HEK293 (cell line): ENCODE results near the gene ADCY10.

Experiments used
- CTCF ChIA-PET: fragments of 350-600 bp; formaldehyde crosslinking; extraction: SDS; loops from one replicate; lab custom pipeline; 2021; ENCODE audit warnings: antibody characterized with exemption; lab: Yijun Ruan, JAX
- POLR2A ChIA-PET: fragments of 300-600 bp; formaldehyde crosslinking; extraction: SDS; loops from one replicate; lab custom pipeline; 2020; ENCODE audit warnings: antibody characterized with exemption, inconsistent platforms; lab: Yijun Ruan, JAX
- H3K27ac ChIP-seq: fragments of 200-500 bp; sonication (Bioruptor generic); 2 replicates; pipeline ENCODE4 v1.5.1; 2014; ENCODE audit warnings: low read depth, low read length, control low read depth, inconsistent platforms; ENCODE audit errors: extremely low read depth
- H3K36me3 ChIP-seq, 2 experiments: fragments of 200-500 bp in 1 of 2; sonication (Bioruptor generic) in 1 of 2; 1 replicate in 1 of 2; 2 replicates in 1 of 2; pipeline ENCODE4 v1.5.1; 2014 to 2017; ENCODE audit warnings: inconsistent platforms in 2 of 2, low read length in 2 of 2; ENCODE audit not compliant: control insufficient read depth in 2 of 2, insufficient read depth in 1 of 2
- H3K4me1 ChIP-seq: fragments of 200-500 bp; sonication (Bioruptor generic); 2 replicates; pipeline ENCODE4 v1.5.1; 2014; ENCODE audit warnings: mild to moderate bottlenecking, low read length, inconsistent platforms; ENCODE audit not compliant: control insufficient read depth, insufficient read depth
- H3K4me3 ChIP-seq: 2 replicates; pipeline ENCODE4 v1.5.1; 2011; ENCODE audit warnings: low read depth, mild to moderate bottlenecking, control low read depth, low read length, moderate library complexity
- H3K9me3 ChIP-seq: fragments of 200-500 bp; sonication (Bioruptor generic); 2 replicates; pipeline ENCODE4 v1.5.1; 2014; ENCODE audit warnings: low read depth, low read length, inconsistent platforms; ENCODE audit not compliant: control insufficient read depth, insufficient read depth
- GFI1B ChIP-seq: fragments of 450-650 bp; formaldehyde crosslinking; IDR thresholded peaks from 2 replicates; pipeline ENCODE4 v1.5.1; 2016; ENCODE audit warnings: missing biosample characterization, missing genetic modification characterization
- KLF9 ChIP-seq: fragments of 450-650 bp; formaldehyde crosslinking; IDR thresholded peaks from 2 replicates; pipeline ENCODE4 v1.5.1; 2016; ENCODE audit warnings: missing biosample characterization, missing genetic modification characterization, low read depth
- PBX3 ChIP-seq: sonication (generic); formaldehyde crosslinking; IDR thresholded peaks from 2 replicates; pipeline ENCODE4 v1.8.1; 2022; ENCODE audit warnings: mild to moderate bottlenecking, moderate library complexity, missing genetic modification reagents
- TRIM28 ChIP-seq: IDR thresholded peaks from 2 replicates; pipeline ENCODE4 v1.6.1; 2011; ENCODE audit warnings: low read length, control low read depth, borderline replicate concordance
- ZNF10 ChIP-seq: fragments of 450-650 bp; formaldehyde crosslinking; IDR thresholded peaks from 2 replicates; pipeline ENCODE4 v1.5.1; 2017; ENCODE audit warnings: missing biosample characterization, missing genetic modification characterization
- ZNF121 ChIP-seq: fragments of 450-650 bp; formaldehyde crosslinking; IDR thresholded peaks from 2 replicates; pipeline ENCODE4 v1.5.1; 2016; ENCODE audit warnings: missing biosample characterization, missing genetic modification characterization
- ZNF140 ChIP-seq: fragments of 450-650 bp; formaldehyde crosslinking; IDR thresholded peaks from 2 replicates; pipeline ENCODE4 v1.5.1; 2016; ENCODE audit warnings: missing biosample characterization, missing genetic modification characterization
- ZNF155 ChIP-seq: fragments of 450-650 bp; formaldehyde crosslinking; IDR thresholded peaks from 2 replicates; pipeline ENCODE4 v1.5.1; 2016; ENCODE audit warnings: missing biosample characterization, missing genetic modification characterization
- ZNF18 ChIP-seq: fragments of 450-650 bp; formaldehyde crosslinking; IDR thresholded peaks from 2 replicates; pipeline ENCODE4 v1.5.1; 2016; ENCODE audit warnings: missing biosample characterization, missing genetic modification characterization
- ZNF274 ChIP-seq, 2 experiments: fragments of 200-500 bp in 1 of 2; fragments of 450-650 bp in 1 of 2; sonication (Bioruptor generic) in 1 of 2; formaldehyde crosslinking in 1 of 2; IDR thresholded peaks; 2 replicates each; pipeline versions ENCODE4 v1.5.1 to v1.6.1; 2014 to 2016; ENCODE audit warnings: borderline replicate concordance in 1 of 2, inconsistent platforms in 1 of 2, low read length in 1 of 2, missing biosample characterization in 1 of 2, missing genetic modification characterization in 1 of 2
- ZNF341 ChIP-seq: fragments of 450-650 bp; formaldehyde crosslinking; IDR thresholded peaks from 2 replicates; pipeline ENCODE4; 2016; ENCODE audit warnings: low read depth, missing biosample characterization, missing genetic modification characterization
- ZNF394 ChIP-seq: fragments of 450-650 bp; formaldehyde crosslinking; IDR thresholded peaks from 2 replicates; pipeline ENCODE4 v1.5.1; 2016; ENCODE audit warnings: missing biosample characterization, missing genetic modification characterization, mild to moderate bottlenecking, moderate library complexity, borderline replicate concordance
- ZNF433 ChIP-seq: fragments of 450-650 bp; formaldehyde crosslinking; IDR thresholded peaks from 2 replicates; pipeline ENCODE4 v1.5.1; 2016; ENCODE audit warnings: missing biosample characterization, missing genetic modification characterization, low read depth
- ZNF501 ChIP-seq: fragments of 450-650 bp; formaldehyde crosslinking; IDR thresholded peaks from 2 replicates; pipeline ENCODE4 v1.5.1; 2016; ENCODE audit warnings: missing biosample characterization, missing genetic modification characterization
- ZNF549 ChIP-seq: fragments of 450-650 bp; IDR thresholded peaks from 2 replicates; pipeline ENCODE4 v1.5.1; 2018; ENCODE audit warnings: missing biosample characterization, missing genetic modification characterization, mild to moderate bottlenecking, inconsistent platforms, moderate library complexity
- ZNF623 ChIP-seq: fragments of 450-650 bp; formaldehyde crosslinking; IDR thresholded peaks from 2 replicates; pipeline ENCODE4 v1.5.1; 2016; ENCODE audit warnings: missing biosample characterization, missing genetic modification characterization
- ZNF629 ChIP-seq: fragments of 450-650 bp; formaldehyde crosslinking; IDR thresholded peaks from 2 replicates; pipeline ENCODE4 v1.5.1; 2017; ENCODE audit warnings: missing biosample characterization, missing genetic modification characterization
- ZNF654 ChIP-seq: fragments of 450-650 bp; formaldehyde crosslinking; IDR thresholded peaks from 2 replicates; pipeline ENCODE4 v1.5.1; 2016; ENCODE audit warnings: low read depth, missing biosample characterization, missing genetic modification characterization
- ZSCAN23 ChIP-seq: fragments of 450-650 bp; formaldehyde crosslinking; IDR thresholded peaks from 2 replicates; pipeline ENCODE4 v1.5.1; 2016; ENCODE audit warnings: missing biosample characterization, missing genetic modification characterization
- TF ChIP-seq, protein P1 (sequence below): fragments of 450-650 bp; formaldehyde crosslinking; IDR thresholded peaks from 2 replicates; pipeline ENCODE4 v1.5.1; 2017; ENCODE audit warnings: missing biosample characterization, missing genetic modification characterization

ADCY10 gene

GRCh38 chr1:167782946-167783345 lies 131.0 kb downstream of the ADCY10 start:
- Histone ChIP-seq H3K36me3 (peaks cover 3 to 35% of the 10 kb centered on the region in 2 experiments; a peak in 2 of 3 replicates), H3K4me1 (no peaks in the 10 kb centered on the region), H3K9me3 (no peaks in the 10 kb centered on the region), H3K4me3 (no peak overlapping the region), H3K27ac (no peak overlapping the region)
- no peak for TF ChIP-seq KLF9 (tag by site-specific recombination)
- TF ChIP-seq ZNF501 (tag by site-specific recombination), result no peak
- TF ChIP-seq, protein P1, sequence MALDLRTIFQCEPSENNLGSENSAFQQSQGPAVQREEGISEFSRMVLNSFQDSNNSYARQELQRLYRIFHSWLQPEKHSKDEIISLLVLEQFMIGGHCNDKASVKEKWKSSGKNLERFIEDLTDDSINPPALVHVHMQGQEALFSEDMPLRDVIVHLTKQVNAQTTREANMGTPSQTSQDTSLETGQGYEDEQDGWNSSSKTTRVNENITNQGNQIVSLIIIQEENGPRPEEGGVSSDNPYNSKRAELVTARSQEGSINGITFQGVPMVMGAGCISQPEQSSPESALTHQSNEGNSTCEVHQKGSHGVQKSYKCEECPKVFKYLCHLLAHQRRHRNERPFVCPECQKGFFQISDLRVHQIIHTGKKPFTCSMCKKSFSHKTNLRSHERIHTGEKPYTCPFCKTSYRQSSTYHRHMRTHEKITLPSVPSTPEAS, result no peak
- no peak for TF ChIP-seq ZNF155
- TF ChIP-seq ZNF433 (tag by site-specific recombination), result no peak
- TF ChIP-seq ZNF394 (tag by site-specific recombination), result no peak
- no peak for TF ChIP-seq ZNF18 (tag by site-specific recombination)
- no peak for TF ChIP-seq TRIM28
- TF ChIP-seq ZNF121, result no peak
- TF ChIP-seq ZNF629 (tag by site-specific recombination), result no peak
- ChIA-PET POLR2A (no interaction called here), CTCF (interaction anchor here (0.6 to 1.4 kb wide), 2 partner anchors 15 to 299 kb away, joined by 3 to 4 read pairs; no protein-coding TSS in a partner anchor)

DNA sequence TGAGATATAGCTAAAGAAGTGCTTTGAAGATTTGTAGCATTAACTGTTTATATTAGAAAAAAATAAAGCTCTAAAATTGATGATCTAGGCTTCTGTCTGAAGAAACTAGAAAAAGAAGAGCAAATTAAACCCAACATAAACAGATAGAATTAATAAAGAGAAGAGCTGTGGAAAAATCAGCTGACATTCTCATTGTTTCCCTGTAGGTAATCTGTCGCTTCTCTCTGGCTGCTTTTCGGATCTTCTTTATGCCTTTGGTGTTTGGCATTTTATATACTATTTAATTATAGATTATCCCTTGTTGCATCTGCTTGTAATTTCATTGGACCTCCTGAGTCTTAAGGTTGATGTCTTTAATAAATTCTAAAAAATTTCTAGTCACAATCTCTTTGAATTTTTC lies 132.4 kb downstream of the ADCY10 start:
- H3K27ac ChIP-seq, result no peak overlapping the region
- ChIA-PET POLR2A (no interaction called here), CTCF (interaction anchor here (0.7 kb wide), 1 partner anchor 22 kb away, joined by 6 read pairs; no protein-coding TSS in a partner anchor)
- no peaks in the 10 kb centered on the region for H3K4me1 ChIP-seq
- H3K4me3 ChIP-seq, result no peak overlapping the region
- H3K9me3 ChIP-seq, result no peaks in the 10 kb centered on the region
- TF ChIP-seq ZNF341 (tag by site-specific recombination) (no peak), ZSCAN23 (tag by site-specific recombination) (no peak), ZNF10 (tag by site-specific recombination) (no peak), ZNF274 (IDR thresholded peaks at IDR 0.05; ENCODE audit: low read length) (no peak), ZNF274 (tag by site-specific recombination; IDR thresholded peaks at IDR 0.05; ENCODE audit: borderline replicate concordance) (no peak)
- H3K36me3 ChIP-seq, result peaks cover 3 to 36% of the 10 kb centered on the region in 2 experiments; a peak in 2 of 3 replicates

DNA sequence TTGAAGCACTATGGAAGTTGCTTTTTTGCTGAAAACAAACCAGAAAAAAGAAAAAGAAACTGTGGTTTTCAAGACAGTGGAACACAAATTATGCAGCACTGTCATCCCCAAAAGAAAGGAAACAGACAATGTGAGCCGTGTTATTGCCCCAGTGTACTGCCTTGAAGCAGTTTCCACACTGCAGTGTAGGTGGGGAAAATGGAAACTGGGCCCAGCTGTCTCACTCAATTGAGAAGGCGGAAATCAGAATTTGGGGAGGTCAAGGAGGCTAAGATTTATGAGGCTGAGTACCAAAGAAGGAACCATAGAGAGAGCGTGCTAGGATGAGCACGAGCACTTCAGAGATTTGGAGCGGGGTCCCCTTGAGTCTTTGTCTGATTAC lies 136.7 kb downstream of the ADCY10 start:
- Histone ChIP-seq H3K27ac (no peak overlapping the region), H3K36me3 (peaks cover 3 to 63% of the 10 kb centered on the region in 2 experiments; a peak in 2 of 3 replicates), H3K4me3 (no peak overlapping the region), H3K4me1 (no peaks in the 10 kb centered on the region), H3K9me3 (no peaks in the 10 kb centered on the region)
- ChIA-PET POLR2A (no interaction called here), CTCF (no interaction called here)
- TF ChIP-seq ZNF623 (tag by site-specific recombination) (no peak), ZNF549 (tag by site-specific recombination) (no peak), PBX3 (no peak), GFI1B (no peak), ZNF140 (no peak), ZNF654 (tag by site-specific recombination) (no peak)
